Measurements from ENCODE around the gene UNCX.
"Not testable (repeated sequence)": the region's sequence is repeated elsewhere in the genome, so short reads cannot be mapped to it uniquely, and the experiment has no call there.

UNCX gene

DNA sequence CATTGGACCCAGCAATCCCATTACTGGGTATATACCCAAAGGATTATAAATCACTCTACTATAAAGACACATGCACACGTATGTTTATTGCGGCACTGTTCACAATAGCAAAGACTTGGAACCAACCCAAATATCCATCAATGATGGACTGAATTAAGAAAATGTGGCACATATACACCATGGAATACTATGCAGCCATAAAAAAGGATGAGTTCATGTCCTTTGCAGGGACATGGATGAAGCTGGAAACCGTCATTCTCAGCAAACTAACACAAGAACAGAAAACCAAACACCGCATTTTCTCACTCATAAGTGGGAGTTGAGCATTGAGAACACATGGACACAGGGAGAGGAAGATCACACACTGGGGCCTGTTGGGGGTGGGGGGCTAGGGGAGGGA, 47.2 kb downstream of the UNCX start:
- not testable (repeated sequence) for DNase-seq

- DNase-seq = no peak
These were observed 48.4 kb downstream of the UNCX start for GRCh38 chr7:1281068-1281467.

DNA sequence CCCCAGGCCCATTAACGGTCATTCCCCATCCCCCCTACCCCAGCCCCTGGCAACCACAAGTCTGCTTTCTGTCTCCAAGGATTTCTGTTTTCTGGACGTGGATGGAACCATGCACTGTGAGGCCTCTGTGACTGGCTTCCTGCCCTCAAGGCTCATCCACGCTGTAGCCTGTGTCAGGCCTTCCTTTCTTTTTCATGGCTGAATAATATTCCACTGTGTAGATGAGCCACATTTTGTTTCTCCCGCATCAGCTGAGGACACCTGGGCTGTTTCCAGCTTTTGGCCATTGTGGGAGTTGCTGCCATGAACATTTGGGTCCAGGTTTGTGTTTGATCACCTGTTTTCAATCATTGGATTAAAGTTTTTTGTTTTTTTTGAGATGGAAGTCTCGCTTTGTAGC, 50.0 kb downstream of the UNCX start:
- no peak for DNase-seq

DNA sequence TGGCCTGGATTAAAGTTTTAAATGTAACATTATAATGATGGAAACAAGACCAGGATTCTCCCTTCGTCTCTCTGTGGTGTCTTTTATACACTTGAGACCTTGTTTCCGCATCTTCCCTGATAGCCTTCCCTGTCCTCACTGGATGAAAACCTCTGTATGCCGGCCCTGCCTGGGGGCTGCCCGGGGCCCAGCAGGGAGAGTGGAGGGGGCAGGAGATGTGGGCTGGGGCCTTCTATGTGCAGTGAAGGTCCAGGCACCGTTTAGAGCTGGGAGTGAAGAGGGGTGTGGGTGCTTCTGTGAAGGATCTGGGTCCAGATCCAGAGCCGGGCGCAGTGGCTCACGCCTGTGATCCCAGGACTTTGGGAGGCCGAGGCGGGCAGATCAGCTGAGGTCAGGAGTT, 50.7 kb downstream of the UNCX start:
- no peak for DNase-seq

DNA sequence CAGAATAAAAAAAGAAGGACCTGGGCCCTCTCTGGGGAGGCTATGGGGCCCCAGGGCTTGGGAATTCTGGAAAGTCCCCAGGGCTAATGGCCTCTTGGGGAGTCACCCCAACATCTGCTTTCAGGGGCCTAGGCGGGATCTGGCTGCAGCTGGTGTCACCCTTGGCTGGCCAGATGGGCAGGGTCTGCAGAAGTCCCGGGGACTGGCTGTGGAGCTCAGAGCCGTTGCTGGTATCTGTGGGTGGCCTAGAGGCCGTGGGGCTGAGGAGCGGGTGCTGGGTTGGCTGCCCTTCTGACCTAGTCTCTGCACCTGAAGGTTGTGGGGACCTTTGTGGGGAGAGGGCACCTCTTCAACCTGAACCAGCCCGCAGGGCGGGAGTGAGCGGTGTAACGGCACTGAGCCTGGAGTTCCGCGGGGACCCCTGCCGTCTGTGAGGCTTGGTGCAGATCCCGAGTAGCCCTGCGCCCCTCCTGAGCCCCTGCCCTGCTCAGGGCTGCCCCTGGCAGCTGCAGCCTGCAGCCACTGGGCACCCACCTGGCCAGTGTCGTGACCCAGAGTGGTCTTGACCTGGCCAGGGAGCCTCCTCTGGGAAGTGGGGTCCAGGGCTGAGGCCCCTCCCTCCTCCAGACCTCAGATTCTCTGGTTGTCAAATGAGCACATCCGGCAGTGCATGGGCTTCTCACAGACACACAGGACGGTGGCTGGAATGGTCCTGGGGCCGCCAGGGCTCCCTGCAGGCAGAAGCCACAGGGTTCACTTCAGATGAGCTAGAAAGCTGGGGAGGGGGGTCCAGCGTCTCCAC, 51.5 kb downstream of the UNCX start:
- DNase-seq = no peak

- no peak for DNase-seq
These were observed 52.2 kb downstream of the UNCX start for GRCh38 chr7:1284743-1285458.

- DNase-seq = no peak
These were observed 53.1 kb downstream of the UNCX start for GRCh38 chr7:1285556-1286301.

Data from T-helper 1 cell (primary cell).